Superior temporal gyrus (tissue), 1 donor: Measurements from ENCODE around the gene ADD1.
A peak's percentile ranks its signal among the peaks of the same experiment; 100 is the strongest.

Experiments
- DNase-seq: peaks from one replicate; pipeline ENCODE4 v3.0.0-alpha.2; 2016; ENCODE audit errors: extremely low spot score

The ADD1 gene

DNA sequence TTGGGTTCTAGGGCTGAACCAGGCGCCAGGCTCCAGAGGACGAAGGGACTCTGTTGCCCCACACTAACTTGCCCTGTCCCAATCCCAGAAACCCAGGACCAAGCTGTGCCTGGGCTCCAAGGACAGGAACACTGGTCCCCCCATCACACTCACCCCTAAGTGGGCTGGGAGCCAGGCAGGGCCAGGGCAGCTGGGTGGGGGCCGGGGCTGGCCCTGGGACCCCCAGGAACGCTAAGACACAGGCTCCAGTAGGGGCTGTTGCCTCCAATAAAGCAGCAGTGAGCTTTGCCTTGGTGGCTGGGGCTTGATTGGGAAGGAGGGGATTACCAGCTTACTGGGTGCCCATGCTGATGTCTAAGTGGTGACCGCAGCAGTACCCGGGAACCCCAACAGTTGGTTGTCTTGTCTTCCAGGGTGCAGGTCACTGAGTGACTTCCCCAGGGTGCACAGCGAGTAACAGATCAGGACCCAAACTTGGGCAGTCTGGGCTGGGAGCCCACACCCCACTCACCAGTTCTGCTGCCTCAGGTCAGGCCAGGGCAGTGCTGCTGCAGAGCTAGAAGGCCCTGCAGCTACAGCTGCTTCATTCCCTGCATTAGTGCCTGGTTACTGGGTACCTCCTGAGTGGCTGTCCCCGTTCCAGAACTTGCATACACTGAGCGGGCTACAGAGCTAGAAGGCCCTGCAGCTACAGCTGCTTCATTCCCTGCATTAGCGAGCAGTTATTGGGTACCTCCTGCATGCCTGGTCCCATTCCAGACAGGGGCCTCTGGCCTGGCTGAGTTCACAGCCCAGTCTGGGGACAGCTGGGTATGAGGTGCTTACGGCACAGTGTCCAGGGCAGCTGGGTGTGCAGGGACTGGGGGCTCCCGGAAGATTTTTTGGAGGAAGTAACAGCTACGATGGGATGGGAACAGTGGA lies 9.4 kb upstream of the ADD1 start:
- no peak for DNase-seq

DNA sequence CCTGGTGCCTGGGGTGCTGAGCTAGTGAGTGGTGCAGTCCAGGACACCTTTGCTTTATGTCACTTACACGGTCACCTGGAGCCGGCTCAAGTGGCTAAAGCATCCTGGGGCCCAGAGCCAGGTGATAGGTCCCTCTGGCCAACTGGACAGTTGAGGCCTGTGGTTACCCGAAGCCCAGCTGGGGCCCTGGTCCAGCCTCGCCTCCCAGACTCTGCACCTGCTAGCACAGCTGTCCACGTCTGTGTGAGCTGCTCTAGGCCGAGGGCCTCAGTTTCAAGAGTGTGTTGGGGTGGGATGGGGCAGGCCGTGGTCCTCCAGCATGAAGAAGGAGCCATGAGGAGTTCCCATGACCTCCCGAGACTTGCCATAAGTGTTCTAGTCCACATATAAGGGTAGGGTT lies 7.7 kb upstream of the ADD1 start:
- DNase-seq: no peak

DNA sequence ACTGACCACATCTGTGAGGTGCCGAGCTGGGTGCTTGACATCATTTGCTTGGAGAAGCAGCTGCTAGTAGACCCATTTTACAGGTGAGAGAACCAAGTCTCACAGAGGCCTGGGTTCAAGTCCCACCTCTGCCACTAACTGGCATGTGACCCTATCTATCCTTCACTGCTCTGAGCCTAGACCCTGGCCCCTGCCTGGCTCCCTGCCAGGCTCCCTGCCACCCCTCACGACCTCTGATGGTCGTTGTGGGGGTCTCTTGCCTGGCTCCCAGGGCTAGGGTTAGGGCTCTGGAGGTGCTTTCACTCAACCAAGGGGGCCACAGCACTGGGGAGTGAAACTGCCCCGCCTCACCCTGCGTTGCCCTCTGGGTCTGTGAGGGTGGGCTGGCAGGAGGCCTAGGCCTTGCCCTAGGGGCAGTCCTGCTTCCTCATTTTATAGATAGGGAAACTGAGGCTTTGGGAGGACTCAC lies 7.2 kb upstream of the ADD1 start:
- no peak for DNase-seq

DNA sequence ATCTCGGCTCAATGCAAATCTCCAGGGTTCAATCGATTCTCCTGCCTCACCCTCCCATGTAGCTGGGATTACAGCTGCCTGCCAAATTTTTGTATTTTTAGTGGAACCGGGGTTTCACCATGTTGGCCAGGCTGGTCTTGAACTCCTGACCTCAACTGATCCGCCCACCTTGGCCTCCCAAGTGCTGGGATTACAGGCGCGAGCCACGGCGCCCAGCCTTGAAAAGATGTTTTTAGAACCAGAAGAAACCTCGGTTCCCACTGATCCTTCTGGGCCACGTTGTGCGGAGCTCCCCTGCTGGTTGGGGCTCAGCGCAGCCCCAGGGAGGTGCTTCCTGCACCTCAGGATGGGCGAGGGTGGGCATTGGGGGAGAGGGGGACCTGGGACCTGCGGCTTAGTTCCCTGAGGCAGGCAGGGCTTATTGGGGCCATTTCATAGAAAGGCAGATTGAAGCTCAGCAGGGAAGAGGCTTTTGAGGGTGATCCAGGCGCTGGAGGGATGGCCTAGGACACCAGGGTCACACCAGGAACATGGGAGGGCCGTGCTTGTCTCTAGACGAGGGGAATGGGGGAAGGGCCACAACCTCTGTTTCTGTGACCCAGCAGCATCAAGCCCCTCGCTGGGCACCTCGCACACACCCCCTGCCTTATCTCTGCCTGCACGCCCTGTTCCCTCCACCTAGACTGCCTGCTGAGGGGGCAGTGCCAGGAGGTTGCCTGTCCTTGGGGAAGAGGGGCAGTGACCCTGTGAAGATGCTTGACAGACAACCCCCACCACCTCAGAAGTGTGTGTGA lies 6.3 kb upstream of the ADD1 start:
- DNase-seq: no peak

DNA sequence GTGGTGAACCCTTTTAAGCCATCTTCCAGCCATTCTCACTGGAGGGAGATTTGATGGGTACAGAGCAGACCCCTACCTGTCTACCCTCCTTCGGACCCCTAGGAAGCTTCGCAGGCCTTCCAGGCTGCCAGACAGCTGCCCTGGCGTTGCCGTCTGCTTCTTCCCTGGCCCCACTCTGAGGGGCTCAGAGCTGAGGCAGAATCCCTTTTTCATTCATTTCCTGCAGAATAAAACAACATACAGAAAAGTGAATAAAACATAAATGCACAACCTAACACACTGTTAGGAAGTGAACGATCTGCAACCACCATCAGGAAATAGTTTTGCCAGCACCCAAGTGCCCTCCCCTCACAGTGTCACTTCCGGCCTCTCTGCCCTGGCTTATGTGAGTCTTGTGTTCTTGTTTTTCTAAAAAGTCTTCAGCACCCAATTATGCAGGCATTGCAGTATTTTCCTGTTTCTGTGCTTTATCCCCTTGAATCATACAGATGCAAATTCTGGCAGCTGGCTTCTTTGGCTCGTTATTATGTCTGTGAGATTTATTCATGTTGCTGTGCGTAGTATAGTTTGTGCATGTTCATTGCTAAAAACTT lies 5.6 kb upstream of the ADD1 start:
- DNase-seq: peak; percentile 71

DNA sequence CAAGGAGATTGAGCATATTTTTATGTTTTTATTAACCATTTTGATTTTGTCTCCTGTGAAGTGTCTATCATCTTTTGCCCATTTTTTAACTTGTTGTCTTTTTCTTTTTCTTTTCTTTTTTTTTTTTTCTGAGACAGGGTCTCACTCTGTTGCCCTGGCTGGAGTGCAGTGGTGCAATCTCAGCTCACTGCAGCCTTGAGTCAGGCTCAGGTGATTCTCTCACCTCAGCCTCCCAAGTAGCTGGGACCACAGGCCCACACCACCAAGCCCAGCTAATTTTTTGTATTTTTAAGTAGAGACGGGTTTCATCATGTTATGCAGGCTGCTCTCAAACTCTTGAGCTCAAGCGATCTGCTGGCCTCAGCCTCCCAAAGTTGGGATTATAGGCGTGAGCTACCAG lies 4.6 kb upstream of the ADD1 start:
- no peak for DNase-seq

DNA sequence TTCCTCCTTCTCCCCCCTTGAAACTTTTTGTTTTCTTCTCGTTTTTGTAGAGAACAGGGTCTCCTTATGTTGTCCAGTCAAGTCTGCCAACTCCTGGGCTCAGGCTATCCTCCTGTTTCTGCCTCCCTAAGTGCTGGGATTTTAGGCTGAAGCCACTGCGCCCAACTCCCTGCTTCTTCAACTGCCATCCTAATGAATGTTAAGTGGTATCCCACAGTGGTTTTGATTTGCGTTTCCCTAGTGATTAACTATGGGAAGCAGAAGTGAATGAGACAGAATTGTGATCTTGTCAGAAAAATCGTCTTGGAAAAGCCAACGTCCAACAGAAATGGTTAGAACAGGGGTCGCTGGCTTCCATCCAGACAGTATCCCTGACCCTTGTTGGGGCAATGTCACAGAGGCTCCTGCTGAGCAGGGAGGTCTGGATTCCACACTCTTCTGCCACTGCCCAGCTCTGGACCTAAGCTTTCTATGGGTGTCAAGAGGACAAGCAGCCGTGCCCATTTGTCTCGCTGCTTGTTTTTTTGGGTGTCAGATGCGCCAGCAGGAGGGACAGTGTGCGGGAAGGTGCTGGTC lies 869 bp upstream of the ADD1 start:
- DNase-seq: peak; percentile 40

DNA sequence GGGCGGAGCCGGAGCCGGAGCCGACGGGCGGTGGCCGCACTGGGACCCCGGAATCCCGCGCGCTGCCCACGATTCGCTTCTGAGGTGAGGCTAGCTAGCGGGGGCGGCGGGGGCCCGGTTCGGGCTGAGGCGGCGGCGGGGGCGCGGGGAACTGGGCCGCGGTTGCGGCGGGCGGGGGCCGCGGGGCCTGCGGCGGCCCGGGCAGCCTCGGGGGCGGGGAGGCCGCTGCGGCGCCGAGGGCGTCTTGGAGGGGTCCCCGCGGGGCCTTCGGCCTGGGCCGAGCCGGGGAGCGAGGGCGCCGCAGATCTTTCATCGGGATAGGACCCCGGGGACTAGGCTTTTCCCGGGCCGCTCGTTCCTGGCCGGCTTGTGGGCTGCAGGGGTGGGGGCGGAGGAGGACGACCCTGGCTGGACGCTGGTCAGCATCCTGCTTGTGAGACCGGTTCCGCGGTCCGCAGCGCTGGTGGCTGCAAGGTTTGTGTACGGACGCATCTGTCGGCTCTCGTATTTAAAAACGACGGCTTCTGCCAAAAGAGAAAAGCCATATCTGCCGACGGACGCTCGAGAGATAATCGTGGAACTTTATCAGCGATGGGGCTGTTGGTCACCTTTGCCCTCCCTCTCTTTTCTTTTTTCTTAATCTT lies 419 bp downstream of the ADD1 start:
- peak; percentile 48 for DNase-seq

DNA sequence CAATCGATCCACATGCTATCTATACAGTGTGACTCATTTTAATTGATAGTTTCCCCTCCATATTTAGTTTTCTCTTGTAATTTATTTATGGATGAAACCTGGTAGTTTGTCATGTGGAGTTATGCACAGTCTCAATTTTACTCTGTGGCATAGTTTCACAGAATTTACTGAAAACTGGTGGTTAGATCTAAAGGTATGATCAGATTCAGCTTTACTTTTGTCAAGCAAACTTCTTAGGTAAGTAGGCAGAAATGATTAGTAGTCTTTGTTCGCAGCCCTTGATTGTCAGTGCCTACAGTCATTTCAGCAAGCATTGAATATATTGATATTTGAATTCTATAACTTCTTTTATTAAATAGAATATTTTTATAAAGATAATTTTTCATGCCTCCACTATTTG lies 2.5 kb downstream of the ADD1 start:
- no peak for DNase-seq

DNA sequence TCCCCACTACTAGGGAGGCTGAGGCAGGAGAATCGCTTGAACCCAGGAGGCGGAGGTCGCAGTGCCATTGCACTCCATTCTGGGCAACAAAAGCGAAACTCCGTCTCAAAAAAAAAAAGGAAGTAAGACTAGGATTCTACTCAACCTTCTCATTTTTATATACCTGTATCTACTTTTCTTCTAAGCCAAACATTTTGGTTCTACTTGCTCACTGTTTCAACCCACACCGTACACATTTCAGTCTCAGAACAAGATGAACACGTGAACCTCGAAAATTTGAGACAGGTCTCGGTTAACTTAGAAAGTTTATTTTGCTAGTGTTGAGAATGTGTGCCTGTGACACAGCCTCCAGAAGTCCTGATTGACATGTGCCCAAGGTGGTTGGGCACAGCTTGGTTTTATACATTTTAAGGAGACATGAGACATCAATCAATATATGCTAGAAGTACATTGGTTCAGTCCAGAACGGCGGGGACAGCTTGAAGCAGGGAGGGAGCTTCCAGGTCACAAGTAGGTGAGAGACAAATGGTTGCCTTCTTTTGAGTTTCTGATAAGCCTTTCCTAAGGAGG lies 3.7 kb downstream of the ADD1 start:
- no peak for DNase-seq

DNA sequence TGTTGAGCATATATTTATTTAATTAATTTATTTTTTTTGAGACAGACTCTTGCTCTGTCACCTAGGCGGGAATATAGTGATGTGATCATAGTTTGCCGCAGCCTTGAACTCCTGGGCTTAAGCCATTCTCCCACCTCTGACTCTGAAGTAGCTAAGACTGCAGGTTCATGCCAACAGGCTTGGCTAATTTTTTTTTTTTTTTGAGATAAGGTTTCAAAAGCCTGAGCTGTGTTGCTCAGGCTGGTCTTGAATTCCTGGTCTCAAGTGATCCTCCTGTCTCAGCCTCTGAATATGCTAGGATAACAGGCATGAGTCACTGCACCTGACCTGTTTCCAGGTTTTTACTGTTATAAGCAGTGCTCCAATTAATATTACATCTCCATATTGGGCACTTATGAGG lies 4.8 kb downstream of the ADD1 start:
- DNase-seq: no peak

DNA sequence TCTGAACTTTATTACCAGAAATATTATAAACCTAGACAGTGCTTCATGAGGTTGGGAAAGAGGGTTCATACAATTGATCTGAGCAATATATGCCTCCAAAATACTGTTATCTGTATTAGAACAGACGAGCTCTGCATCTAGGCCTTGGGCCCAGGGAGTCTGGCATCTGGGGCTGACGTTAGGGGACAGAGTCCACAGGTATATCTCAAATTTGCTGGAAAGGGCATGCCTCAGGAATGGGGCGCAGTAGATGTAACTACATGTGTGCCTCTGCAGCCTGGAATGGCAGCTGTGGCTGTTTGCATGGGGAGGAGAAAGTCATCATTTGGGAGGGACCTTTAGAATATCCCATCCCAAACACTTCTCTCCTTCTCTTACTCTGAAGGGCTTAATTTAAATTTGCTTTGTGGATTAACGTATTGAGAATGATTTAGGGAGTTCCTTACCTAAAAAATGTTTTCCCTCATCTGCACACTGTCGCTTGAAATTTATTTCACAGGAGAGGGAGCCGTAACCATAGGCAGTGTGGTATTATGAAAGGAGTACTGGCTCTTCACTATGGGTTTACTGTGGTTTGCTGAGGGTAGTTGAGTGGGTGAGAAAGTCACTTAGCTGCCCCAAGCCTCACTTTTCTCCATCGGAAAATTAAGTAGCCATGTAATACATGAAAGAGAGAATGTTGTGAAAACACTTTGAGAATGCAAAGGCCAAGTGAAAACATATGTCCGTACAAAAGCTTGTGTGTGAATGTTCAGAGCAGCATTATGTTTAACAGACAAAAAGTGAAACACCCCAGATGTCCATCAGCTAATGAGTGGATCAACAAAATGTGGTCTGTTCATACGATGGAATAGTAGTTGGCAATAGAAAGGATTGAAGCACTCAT lies 5.9 kb downstream of the ADD1 start:
- no peak for DNase-seq

DNA sequence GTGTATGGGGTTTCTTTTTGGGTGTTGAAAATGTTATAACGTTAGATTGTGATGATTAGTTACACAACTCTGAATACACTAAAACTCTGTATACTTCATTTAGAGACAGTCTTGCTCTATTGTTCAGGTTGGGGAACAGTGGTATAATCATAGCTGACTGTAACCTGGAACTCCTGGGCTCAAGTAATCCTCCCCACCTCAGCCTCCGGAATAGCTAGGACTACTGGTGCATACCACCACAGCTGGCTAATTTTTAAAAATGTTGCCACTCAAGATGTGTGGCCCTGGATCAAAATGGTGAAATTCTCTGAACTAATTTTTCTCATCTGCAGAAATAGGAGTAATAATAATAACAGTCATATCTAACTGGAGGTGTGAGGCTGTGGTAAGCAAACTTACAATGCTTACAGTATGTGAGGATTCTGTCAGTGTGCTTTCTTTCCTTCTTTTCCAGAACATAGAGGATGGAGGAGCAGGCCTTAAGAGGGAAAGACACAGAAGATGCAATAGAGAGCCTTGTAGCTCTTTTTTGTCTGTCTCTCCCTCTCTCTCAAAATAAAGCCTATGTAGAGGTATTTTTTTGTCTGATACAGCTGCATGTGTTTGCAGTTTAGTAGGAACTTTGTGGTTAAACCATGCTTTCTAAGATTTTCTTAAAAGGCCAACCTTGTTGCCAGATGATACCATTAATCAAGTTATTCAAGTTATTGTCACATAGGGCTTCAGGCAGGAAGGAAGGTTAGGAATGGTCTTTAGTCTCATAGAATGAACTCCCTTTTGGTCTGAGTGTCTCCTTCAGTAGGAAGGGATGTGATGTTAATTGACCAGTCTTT lies 7.5 kb downstream of the ADD1 start:
- no peak for DNase-seq

DNA sequence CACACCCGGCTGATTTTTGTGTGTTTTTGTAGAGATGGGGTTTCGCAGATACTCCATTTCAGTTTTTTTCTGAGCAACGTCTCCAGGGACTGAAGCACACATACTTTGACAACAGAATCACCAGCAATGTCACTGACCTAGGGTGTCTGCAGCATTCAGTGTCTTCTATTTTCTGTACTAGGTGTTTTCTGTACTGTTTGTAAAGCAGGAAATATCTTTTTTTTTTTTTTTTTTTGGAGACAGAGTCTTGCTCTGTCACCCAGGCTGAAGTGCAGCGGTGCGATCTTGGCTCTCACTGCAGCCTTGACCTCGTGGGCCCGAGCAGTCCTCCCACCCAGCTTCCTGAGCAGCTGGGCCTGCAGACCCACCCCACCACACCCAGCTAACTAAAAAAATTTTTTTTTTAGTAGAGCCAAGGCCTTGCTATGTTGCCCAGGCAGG lies 8.9 kb downstream of the ADD1 start:
- DNase-seq: no peak

DNA sequence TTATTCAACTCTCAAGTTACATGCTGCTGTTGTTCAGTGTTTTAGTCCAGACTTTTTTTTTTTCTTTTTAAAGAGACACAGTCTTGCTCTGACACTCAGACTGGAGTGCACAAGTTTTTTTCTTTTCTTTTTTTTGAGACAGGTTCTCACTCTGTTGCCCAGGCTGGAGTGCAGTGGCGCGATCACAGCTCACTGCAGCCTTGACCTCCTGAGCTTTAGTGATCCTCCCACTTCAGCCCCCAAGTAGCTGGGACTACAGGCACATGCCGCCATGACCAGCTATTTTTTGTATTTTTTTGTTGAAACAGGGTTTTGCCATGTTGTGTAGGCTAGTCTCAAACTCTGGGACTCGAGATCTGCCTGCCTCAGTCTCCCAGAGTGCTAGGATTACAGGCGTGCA lies 11.9 kb downstream of the ADD1 start:
- no peak for DNase-seq

DNA sequence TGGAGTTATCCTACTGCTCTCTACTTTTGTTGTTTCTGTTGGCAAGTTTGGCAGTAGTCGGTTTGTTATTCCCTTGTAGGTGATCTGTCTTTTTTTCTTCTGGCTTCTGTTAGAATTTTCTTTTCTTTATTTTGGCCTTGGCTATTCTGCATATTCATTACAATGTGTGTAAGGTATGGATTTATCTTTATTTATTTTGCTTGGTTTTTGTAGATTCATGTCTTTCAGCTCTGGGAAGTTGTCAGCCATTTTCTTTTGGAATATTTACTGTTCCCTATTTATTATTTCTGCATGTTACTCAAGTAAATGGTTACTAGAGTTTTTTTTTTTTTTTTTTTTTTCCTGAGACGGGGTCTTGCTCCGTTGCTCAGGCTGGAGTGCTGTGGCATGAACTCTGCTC lies 12.6 kb downstream of the ADD1 start:
- no peak for DNase-seq

DNA sequence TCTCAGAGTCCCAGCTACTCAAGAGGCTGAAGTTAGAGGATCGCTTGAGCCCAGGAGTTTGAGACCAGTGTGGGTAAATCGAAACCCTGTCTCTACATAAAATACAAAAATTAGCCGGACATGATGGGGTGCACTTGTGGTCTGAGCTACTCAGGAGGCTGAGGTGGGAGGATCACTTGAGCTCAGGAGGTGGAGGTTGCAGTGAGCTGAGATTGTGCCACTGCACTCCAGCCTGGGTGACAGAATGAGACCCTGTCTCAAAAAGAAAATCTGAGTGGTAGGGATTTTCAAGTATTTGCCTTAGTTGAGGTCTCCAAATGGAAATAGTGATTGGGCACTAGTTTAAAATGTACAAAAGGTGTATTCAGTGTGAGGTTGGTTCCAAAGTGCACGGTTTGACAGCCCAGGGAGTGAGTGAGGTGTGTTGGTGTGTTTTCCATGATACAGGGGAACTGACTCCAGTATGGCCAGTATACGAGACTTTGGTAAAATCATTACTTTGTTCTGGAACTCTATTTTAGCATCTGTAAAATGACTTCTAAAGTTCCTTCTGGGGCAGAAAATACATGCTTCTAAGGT lies 13.8 kb downstream of the ADD1 start:
- no peak for DNase-seq

DNA sequence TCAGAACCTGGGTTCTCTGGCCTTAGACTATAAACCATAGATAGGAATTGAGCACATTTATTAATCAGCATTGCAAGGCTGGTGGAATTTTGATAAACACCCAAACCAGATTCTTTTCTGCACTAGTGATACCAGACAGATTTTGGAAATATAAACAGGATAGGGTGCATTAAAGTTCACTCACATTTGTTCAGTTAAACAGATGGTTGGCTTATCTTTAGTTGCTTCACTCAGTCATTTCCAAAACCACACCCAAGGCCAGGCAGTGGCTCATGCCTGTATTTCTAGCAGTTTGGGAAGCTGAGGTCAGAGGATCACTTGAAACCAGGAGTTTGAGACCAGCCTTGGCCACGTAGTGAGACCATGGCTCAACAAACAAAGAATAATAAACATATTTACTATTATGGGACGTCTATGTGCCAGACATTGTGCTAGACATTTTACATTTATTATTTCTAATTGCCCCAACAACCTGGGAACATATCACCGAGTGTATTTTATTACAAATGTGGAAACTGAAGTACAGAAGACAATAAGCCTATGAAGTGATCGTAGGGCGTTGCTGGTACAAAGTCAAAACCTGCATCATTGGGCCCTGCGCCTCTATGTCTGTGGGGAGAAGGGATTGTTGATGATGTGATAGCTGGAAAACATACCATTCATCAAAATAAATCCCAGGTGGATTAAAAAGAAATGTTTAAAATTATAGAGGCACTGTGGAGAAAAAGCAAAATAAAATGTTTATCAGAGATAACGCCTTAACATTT lies 15.0 kb downstream of the ADD1 start:
- DNase-seq: no peak
